Measurements from ENCODE around the gene GRHL1. TPM values are rescaled to one million over a fixed set of nuclear protein-coding genes. Genes with fewer than 3 reads are reported as not detected.

The GRHL1 gene
- total and polyA plus RNA-seq, 4 donors, result 3.6 to 13.7 (median 6.1) TPM

GRCh38 chr2:10026940-10027569 is 75.6 kb downstream of the GRHL1 start (continued):
- TF ChIP-seq FOXA2 (IDR thresholded peaks at IDR 0.05), result no peak
- TF ChIP-seq NR2F2 (IDR thresholded peaks at IDR 0.05), result no peak
- no peak for TF ChIP-seq GABPA (IDR thresholded peaks at IDR 0.05 in 1 of 2, conservative IDR thresholded peaks at IDR 0.05 in 1 of 2)
- no peak for TF ChIP-seq RAD21 (IDR thresholded peaks at IDR 0.05)
- TF ChIP-seq JUND (IDR thresholded peaks at IDR 0.05), result no peak
- no peak for TF ChIP-seq EGR1 (IDR thresholded peaks at IDR 0.05; ENCODE audit: low read depth in 2 of 2)

- Histone ChIP-seq H3K27me3 (ENCODE audit: control insufficient read depth in 4 of 4, insufficient read depth in 4 of 4, low read length in 3 of 4) (no peaks in the 10 kb centered on the region), H3K36me3 (ENCODE audit: control insufficient read depth in 4 of 4, insufficient read depth in 3 of 4, low read depth in 1 of 4, low read length in 3 of 4) (no peaks in the 10 kb centered on the region), H3K27ac (ENCODE audit: low read depth in 1 of 2, low read length in 2 of 2) (no peak overlapping the region), H3K9me3 (ENCODE audit: control insufficient read depth in 4 of 4, low read length in 3 of 4) (no peaks in the 10 kb centered on the region), H3K4me1 (ENCODE audit: control insufficient read depth in 4 of 4, insufficient read depth in 4 of 4, low read length in 3 of 4) (no peaks in the 10 kb centered on the region), H3K4me3 (ENCODE audit: low read depth in 1 of 3, low read length in 3 of 3) (no peak overlapping the region), H3K9ac (ENCODE audit: low read depth in 1 of 2, low read length in 2 of 2) (no peak overlapping the region)
- 96% methylated on average over 16 of the region's 16 CpGs for WGBS
- DNase-seq (ENCODE audit: low spot score), result no peak
- TF ChIP-seq RAD21 (IDR thresholded peaks at IDR 0.05), result no peak
- TF ChIP-seq ZBTB33 (IDR thresholded peaks at IDR 0.05), result no peak
- no peak for TF ChIP-seq RXRA (IDR thresholded peaks at IDR 0.05)
- TF ChIP-seq HNF4A (conservative IDR thresholded peaks at IDR 0.05), result no peak
- TF ChIP-seq FOXA1 (IDR thresholded peaks at IDR 0.05), result no peak
- no peak for TF ChIP-seq ATF3 (IDR thresholded peaks at IDR 0.05)
These were observed 76.3 kb downstream of the GRHL1 start for GRCh38 chr2:10027660-10028330.

- WGBS, result 88% methylated on average over 16 of the region's 16 CpGs
- Histone ChIP-seq H3K9ac (ENCODE audit: low read depth in 1 of 2, low read length in 2 of 2) (no peak overlapping the region), H3K27ac (ENCODE audit: low read depth in 1 of 2, low read length in 2 of 2) (no peak overlapping the region)
These were observed 77.0 kb downstream of the GRHL1 start for GRCh38 chr2:10028407-10028987.

More at GRCh38 chr2:10028407-10028987, 77.0 kb downstream of the GRHL1 start:
- Histone ChIP-seq H3K27me3 (ENCODE audit: control insufficient read depth in 4 of 4, insufficient read depth in 4 of 4, low read length in 3 of 4) (no peaks in the 10 kb centered on the region), H3K4me1 (ENCODE audit: control insufficient read depth in 4 of 4, insufficient read depth in 4 of 4, low read length in 3 of 4) (no peaks in the 10 kb centered on the region), H3K36me3 (ENCODE audit: control insufficient read depth in 4 of 4, insufficient read depth in 3 of 4, low read depth in 1 of 4, low read length in 3 of 4) (no peaks in the 10 kb centered on the region), H3K4me3 (ENCODE audit: low read depth in 1 of 3, low read length in 3 of 3) (no peak overlapping the region), H3K9me3 (ENCODE audit: control insufficient read depth in 4 of 4, low read length in 3 of 4) (no peaks in the 10 kb centered on the region)
- TF ChIP-seq MAX (IDR thresholded peaks at IDR 0.05), result no peak
- peak; percentile 6 to 10 for TF ChIP-seq RAD21 (IDR thresholded peaks at IDR 0.05)
- no peak for DNase-seq (ENCODE audit: low spot score)

Data from liver (tissue), 9 donors.